ENCODE results near the gene HMGXB3. TPM values are rescaled to one million over a fixed set of nuclear protein-coding genes. Genes with fewer than 3 reads are reported as not detected.

The HMGXB3 gene
- total and polyA plus RNA-seq, 2 of the 13 experiments (the other 11 are each of a cell fraction or from before 2014, with no cell fraction given), result 18.8 to 23.8 TPM

GRCh38 chr5:149995385-149996204 is 4.9 kb upstream of the HMGXB3 start:
- H3K9ac ChIP-seq (ENCODE audit: insufficient read depth, low read depth, low read length), result no peak overlapping the region
- no peak overlapping the region for H3K4me2 ChIP-seq (ENCODE audit: low read depth, low read length)
- no peaks in the 10 kb centered on the region for H3K9me3 ChIP-seq (ENCODE audit: low read length)
- H3K4me3 ChIP-seq (replicated peaks in 1 of 3; ENCODE audit: insufficient read depth in 1 of 3, low read depth in 2 of 3, low read length in 3 of 3), result no peak overlapping the region
- H4K20me1 ChIP-seq (ENCODE audit: insufficient read depth, low read length), result no peaks in the 10 kb centered on the region
- intact Hi-C loops (cut with micrococcal nuclease; ENCODE audit: unreplicated experiment), result no loop called here
- no peak for DNase-seq (ENCODE audit: low spot score)
- FAIRE-seq, result no peak
- POLR2A ChIA-PET, result no interaction called here
- no peak overlapping the region for H3K27ac ChIP-seq (ENCODE audit: extremely low read length, insufficient read depth, low read length)
- BruUV-seq (replicated peaks), result no TSS peak
- H2AFZ ChIP-seq (ENCODE audit: low read length), result no peak overlapping the region
- CTCF ChIA-PET (ENCODE audit: low intra/inter-chr PET ratio, low total read pairs), result no interaction called here
- no peaks in the 10 kb centered on the region; a peak in 1 of 5 replicates for H3K27me3 ChIP-seq (ENCODE audit: control insufficient read depth in 1 of 2, insufficient read depth in 2 of 2, low read length in 2 of 2)
- no peak for TF ChIP-seq YY1 (IDR thresholded peaks at IDR 0.05; ENCODE audit: insufficient read depth, insufficient replicate concordance, low read depth, low read length)
- TF ChIP-seq MYC (CRISPR knock-in tag; IDR thresholded peaks at IDR 0.05; ENCODE audit: borderline replicate concordance), result no peak
- TF ChIP-seq ZC3H13 (CRISPR knock-in tag; IDR thresholded peaks at IDR 0.05), result no peak
- TF ChIP-seq XBP1 (CRISPR knock-in tag; IDR thresholded peaks at IDR 0.05), result no peak
- TF ChIP-seq ZFX (CRISPR knock-in tag; IDR thresholded peaks at IDR 0.05; ENCODE audit: low read depth), result no peak
- TF ChIP-seq ZBTB8A (CRISPR knock-in tag; IDR thresholded peaks at IDR 0.05; ENCODE audit: borderline replicate concordance, low read depth), result no peak
- no peak for TF ChIP-seq SCMH1 (CRISPR knock-in tag; IDR thresholded peaks at IDR 0.05; ENCODE audit: borderline replicate concordance)
- ATAC-seq, result no peak
- in situ Hi-C loops (cut with HindIII; ENCODE audit: extremely low pct_ligation_motif_present, low pct_unique_long_range_greater_than_20kb), result loop anchor here (10.0 to 25.0 kb wide), 2 partner anchors 61 to 358 kb away; no protein-coding TSS in a partner anchor
- WGBS (ENCODE audit: low lambda C conversion rate), result 97% methylated on average over 14 of the region's 14 CpGs
- peaks cover 24% of the 10 kb centered on the region for H3K4me1 ChIP-seq (ENCODE audit: insufficient read depth, low read length)
- no peaks in the 10 kb centered on the region; a peak in 1 of 5 replicates for H3K36me3 ChIP-seq (replicated peaks in 1 of 2; ENCODE audit: control insufficient read depth in 1 of 2, insufficient read depth in 2 of 2, low read length in 2 of 2)
- peaks cover 13% of the 10 kb centered on the region for H3K79me2 ChIP-seq (ENCODE audit: insufficient read depth, low read length)
